DND-41 (cell line): ENCODE measurements around the gene DGKG.

Experiments
- ATAC-seq: fragments of 200-7000 bp; cut with Tn5 transposase; 3 replicates; pipeline ENCODE4 v1.9.1; 2021; ENCODE audit warnings: low read depth; ENCODE audit not compliant: insufficient read depth
- DNase-seq: peaks from one replicate; pipeline ENCODE4 v3.0.0-alpha.2; 2020
- H2AFZ ChIP-seq: 2 replicates; pipeline ENCODE4 v1.6.0; 2012; ENCODE audit warnings: low read depth, low read length
- H3K27ac ChIP-seq: 2 replicates; pipeline ENCODE4 v1.5.1; 2012; ENCODE audit warnings: low read length, inconsistent platforms
- H3K27me3 ChIP-seq: fragments of 200-600 bp; sonication (generic); 2 replicates; pipeline ENCODE4 v1.6.0; 2012; ENCODE audit warnings: low read length, mild to moderate bottlenecking, inconsistent platforms; ENCODE audit not compliant: insufficient read depth, poor library complexity
- H3K36me3 ChIP-seq: 2 replicates; pipeline ENCODE4 v1.5.1; 2012; ENCODE audit warnings: low read length, inconsistent platforms; ENCODE audit not compliant: insufficient read depth
- H3K4me1 ChIP-seq: 2 replicates; pipeline ENCODE4 v1.5.1; 2012; ENCODE audit warnings: mild to moderate bottlenecking, low read length; ENCODE audit not compliant: insufficient read depth
- H3K4me2 ChIP-seq: 2 replicates; pipeline ENCODE4 v1.6.0; 2012; ENCODE audit warnings: mild to moderate bottlenecking, moderate library complexity, low read length, inconsistent platforms; ENCODE audit not compliant: insufficient read depth
- H3K4me3 ChIP-seq, 2 experiments: fragments of 200-600 bp in 1 of 2; shearing (Covaris generic) in 1 of 2; 2 replicates each; pipeline ENCODE4 v1.5.1; 2012 to 2016; ENCODE audit warnings: inconsistent platforms in 2 of 2, low read length in 2 of 2, mild to moderate bottlenecking in 2 of 2, low read depth in 1 of 2, moderate library complexity in 1 of 2
- H3K79me2 ChIP-seq: 2 replicates; pipeline ENCODE4 v1.6.0; 2012; ENCODE audit warnings: low read length, inconsistent platforms; ENCODE audit not compliant: insufficient read depth
- H3K9ac ChIP-seq: 2 replicates; pipeline ENCODE4 v1.6.0; 2012; ENCODE audit warnings: low read depth, mild to moderate bottlenecking, inconsistent platforms, low read length, moderate library complexity
- H3K9me3 ChIP-seq: 2 replicates; pipeline ENCODE4 v1.5.1; 2012; ENCODE audit warnings: low read length, moderate library complexity, mild to moderate bottlenecking, inconsistent platforms; ENCODE audit not compliant: insufficient read depth, severe bottlenecking
- H4K20me1 ChIP-seq: 2 replicates; pipeline ENCODE4 v1.6.0; 2012; ENCODE audit warnings: low read length; ENCODE audit not compliant: insufficient read depth
- EZH2 ChIP-seq: IDR thresholded peaks from 3 replicates; pipeline ENCODE4 v1.6.1; 2012; ENCODE audit warnings: borderline replicate concordance, low read depth, mild to moderate bottlenecking, moderate library complexity, low read length, inconsistent platforms; ENCODE audit not compliant: severe bottlenecking
- TF ChIP-seq, protein P1 (sequence below): IDR thresholded peaks from 2 replicates; pipeline ENCODE4 v1.5.1; 2012; ENCODE audit warnings: borderline replicate concordance, low read length, moderate library complexity, mild to moderate bottlenecking; ENCODE audit not compliant: poor library complexity, severe bottlenecking; ENCODE audit errors: extremely low read depth

DGKG gene

DNA sequence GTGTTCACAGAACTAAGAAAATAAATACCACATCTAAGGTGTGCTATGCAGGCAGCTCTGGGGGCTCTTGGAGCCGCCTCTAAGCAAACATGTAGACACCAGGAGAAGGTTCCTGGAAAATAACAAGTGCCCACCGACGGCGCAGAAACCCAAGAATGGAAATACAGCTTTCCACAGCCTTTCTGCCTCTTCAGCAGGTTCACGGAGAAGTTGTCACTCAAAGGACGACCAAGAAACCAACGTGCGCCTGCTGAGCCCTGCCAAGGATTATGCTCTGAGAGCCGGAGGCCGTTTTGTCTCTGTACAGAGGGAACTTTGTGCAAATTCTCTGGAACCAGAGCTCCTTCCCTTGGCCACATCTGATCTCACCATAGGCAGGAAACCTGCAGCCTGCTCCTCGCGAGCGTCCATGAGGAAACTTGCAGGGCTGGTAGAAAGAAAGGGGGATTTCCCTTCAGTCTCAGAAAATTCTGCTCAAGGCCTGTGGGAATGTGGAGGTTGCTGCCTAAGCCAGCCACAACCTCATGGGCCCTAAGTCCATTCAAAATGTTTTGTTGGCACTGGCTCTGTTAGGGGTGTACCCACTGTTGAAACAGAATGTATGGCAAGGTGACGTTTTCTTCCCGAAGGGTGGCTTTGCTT lies 212.6 kb downstream of the DGKG start:
- Histone ChIP-seq H3K4me1 (peaks cover 9% of the 10 kb centered on the region), H3K4me2 (no peak overlapping the region), H3K4me3 (no peak overlapping the region), H3K36me3 (no peaks in the 10 kb centered on the region), H3K9me3 (no peaks in the 10 kb centered on the region), H3K27ac (no peak overlapping the region), H4K20me1 (peaks cover 5% of the 10 kb centered on the region; the same call in 1 of the 2 replicates), H3K9ac (no peak overlapping the region), H2AFZ (no peak overlapping the region), H3K79me2 (no peaks in the 10 kb centered on the region), H3K27me3 (peaks cover 25% of the 10 kb centered on the region)
- no peak for DNase-seq
- TF ChIP-seq EZH2: no peak
- TF ChIP-seq, protein P1, sequence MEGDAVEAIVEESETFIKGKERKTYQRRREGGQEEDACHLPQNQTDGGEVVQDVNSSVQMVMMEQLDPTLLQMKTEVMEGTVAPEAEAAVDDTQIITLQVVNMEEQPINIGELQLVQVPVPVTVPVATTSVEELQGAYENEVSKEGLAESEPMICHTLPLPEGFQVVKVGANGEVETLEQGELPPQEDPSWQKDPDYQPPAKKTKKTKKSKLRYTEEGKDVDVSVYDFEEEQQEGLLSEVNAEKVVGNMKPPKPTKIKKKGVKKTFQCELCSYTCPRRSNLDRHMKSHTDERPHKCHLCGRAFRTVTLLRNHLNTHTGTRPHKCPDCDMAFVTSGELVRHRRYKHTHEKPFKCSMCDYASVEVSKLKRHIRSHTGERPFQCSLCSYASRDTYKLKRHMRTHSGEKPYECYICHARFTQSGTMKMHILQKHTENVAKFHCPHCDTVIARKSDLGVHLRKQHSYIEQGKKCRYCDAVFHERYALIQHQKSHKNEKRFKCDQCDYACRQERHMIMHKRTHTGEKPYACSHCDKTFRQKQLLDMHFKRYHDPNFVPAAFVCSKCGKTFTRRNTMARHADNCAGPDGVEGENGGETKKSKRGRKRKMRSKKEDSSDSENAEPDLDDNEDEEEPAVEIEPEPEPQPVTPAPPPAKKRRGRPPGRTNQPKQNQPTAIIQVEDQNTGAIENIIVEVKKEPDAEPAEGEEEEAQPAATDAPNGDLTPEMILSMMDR: no peak
- ATAC-seq: no peak

DNA sequence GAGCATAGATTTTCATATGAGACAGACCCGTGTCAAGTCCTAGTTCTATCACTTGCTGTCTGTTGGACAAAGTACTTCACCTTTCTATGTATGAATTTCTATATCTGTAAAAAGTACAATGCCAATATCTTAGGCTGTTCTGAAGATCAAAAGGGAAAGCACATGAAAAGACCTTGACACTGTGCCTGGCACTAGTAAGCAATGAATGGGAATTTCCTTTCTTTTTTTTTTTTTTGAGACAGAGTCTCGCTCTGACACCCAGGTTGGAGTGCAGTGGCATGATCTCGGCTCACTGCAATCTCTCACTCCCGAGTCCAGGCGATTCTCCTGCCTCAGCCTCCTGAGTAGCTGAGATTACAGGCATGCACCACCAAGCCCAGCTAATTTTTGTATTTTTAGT lies 217.8 kb downstream of the DGKG start:
- Histone ChIP-seq H4K20me1 (no peaks in the 10 kb centered on the region), H3K4me2 (no peak overlapping the region), H2AFZ (no peak overlapping the region), H3K27me3 (peaks cover 14% of the 10 kb centered on the region), H3K4me1 (peaks cover 16% of the 10 kb centered on the region), H3K9me3 (no peaks in the 10 kb centered on the region), H3K9ac (no peak overlapping the region), H3K4me3 (no peak overlapping the region), H3K27ac (no peak overlapping the region), H3K36me3 (no peaks in the 10 kb centered on the region), H3K79me2 (no peaks in the 10 kb centered on the region)
- ATAC-seq (no peak), DNase-seq (no peak)
- TF ChIP-seq, protein P1: no peak
- no peak for TF ChIP-seq EZH2

DNA sequence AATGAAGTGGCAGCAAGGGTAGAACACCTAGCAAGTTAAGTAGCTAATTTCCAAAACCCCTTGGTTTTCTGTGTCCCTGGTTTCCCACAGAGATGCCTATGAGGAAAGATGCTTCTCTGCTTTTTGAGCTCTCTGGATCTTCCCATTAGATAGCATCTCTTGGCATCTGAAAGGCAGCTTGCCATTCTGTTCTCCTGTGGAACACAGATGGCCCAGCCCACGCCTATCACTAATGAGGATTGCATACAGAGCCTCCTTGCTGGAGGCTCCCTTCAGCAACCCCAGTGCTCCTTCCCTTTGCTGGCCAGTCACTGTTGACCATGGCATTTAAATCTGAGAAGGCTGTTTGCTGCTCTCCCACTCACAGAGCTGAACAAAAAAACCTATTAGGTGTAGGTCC lies 218.8 kb downstream of the DGKG start:
- no peak overlapping the region for H3K9ac ChIP-seq
- no peak for TF ChIP-seq EZH2
- TF ChIP-seq, protein P1: no peak
- no peak for DNase-seq

More for the DNA sequence above, 218.8 kb downstream of the DGKG start:
- H3K4me1 ChIP-seq: peaks cover 16% of the 10 kb centered on the region
- no peak overlapping the region for H2AFZ ChIP-seq
- ATAC-seq: no peak
- H3K36me3 ChIP-seq: no peaks in the 10 kb centered on the region
- peaks cover 16% of the 10 kb centered on the region for H3K27me3 ChIP-seq
- no peak overlapping the region for H3K4me2 ChIP-seq
- H3K27ac ChIP-seq: no peak overlapping the region
- no peak overlapping the region for H3K4me3 ChIP-seq
- no peaks in the 10 kb centered on the region for H3K9me3 ChIP-seq
- no peaks in the 10 kb centered on the region for H4K20me1 ChIP-seq
- H3K79me2 ChIP-seq: no peaks in the 10 kb centered on the region
